Type B pancreatic cell (in vitro differentiated cells): ENCODE results near the gene OSTF1. TPM values are rescaled to one million over a fixed set of nuclear protein-coding genes. Genes with fewer than 3 reads are reported as not detected.

Experiments used
- DNase-seq: peaks from one replicate; pipeline ENCODE4 v3.0.0; 2021; ENCODE audit warnings: mixed read lengths; ENCODE audit not compliant: unreplicated experiment; ENCODE audit errors: extremely low spot score
- H3K27ac Mint-ChIP-seq: 2 replicates; pipeline ENCODE4 v1.8.0; 2021; ENCODE audit warnings: mild to moderate bottlenecking, mixed read lengths
- H3K27me3 Mint-ChIP-seq: 2 replicates; pipeline ENCODE4 v1.8.0; 2021; ENCODE audit warnings: mixed read lengths
- H3K36me3 Mint-ChIP-seq: 2 replicates; pipeline ENCODE4 v1.8.0; 2021; ENCODE audit warnings: mixed read lengths
- H3K4me1 Mint-ChIP-seq: one replicate; pipeline ENCODE4 v1.8.0; 2021; ENCODE audit warnings: mixed read lengths; ENCODE audit not compliant: unreplicated experiment
- H3K4me3 Mint-ChIP-seq: 2 replicates; pipeline ENCODE4 v1.8.0; 2021; ENCODE audit warnings: mild to moderate bottlenecking, mixed read lengths
- H3K9me3 Mint-ChIP-seq: 2 replicates; pipeline ENCODE4 v1.8.0; 2021; ENCODE audit warnings: mixed read lengths
- total RNA-seq: library from RNA; stranded (reverse); gene quantifications from 2 replicates; pipeline ENCODE4 v1.2.1, GENCODE V29; 2021; ENCODE audit warnings: low replicate concordance
- TF ChIP-seq, protein P1 (sequence below): fragments of 200-600 bp; sonication (generic); conservative IDR thresholded peaks from 2 replicates; pipeline ENCODE4 v1.5.0; 2021; ENCODE audit warnings: antibody characterized with exemption, mild to moderate bottlenecking

OSTF1 gene
- total RNA-seq, 1 donor from 2014 or later: 18.3 TPM

DNA sequence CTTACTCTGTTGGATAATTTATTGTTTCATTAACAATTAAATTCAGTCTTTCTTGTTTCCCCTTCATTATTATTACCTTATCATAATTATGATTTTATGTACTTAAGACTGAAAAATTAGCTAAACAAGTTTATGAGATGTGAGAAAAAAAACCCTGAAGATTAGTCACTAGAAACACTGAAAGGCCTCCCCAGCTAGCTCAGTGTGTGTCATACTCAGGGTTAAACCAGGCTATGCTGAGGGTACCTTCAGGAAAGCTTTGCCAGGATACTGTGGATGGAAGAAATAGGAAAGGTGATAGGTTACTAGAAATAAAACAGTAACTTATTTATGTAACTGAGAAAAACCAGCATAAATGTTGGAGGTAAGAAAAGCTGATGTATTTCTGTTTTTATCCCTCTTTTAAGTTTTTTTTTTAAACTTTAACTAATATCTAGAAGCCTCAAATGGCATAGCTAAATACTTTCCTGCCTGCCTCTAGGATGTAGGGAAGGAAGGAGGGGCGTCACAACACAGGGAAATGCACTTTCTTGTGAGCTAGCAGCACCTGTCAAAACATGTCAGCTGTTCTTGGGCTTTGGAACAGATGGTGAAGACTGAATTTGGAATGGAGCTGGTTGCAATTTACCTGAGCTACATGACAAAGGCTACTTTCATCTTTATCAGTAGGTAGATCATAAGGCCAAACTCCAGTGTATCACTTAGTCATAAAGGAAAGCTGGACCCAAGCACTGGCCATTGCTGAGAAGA is 24.6 kb upstream of the OSTF1 start:
- Mint-ChIP-seq H3K9me3 (no peaks in the 10 kb centered on the region), H3K4me1 (no peaks in the 10 kb centered on the region), H3K27ac (no peak overlapping the region), H3K27me3 (no peaks in the 10 kb centered on the region), H3K36me3 (no peaks in the 10 kb centered on the region), H3K4me3 (no peak overlapping the region)
- no peak for DNase-seq
- TF ChIP-seq, protein P1, sequence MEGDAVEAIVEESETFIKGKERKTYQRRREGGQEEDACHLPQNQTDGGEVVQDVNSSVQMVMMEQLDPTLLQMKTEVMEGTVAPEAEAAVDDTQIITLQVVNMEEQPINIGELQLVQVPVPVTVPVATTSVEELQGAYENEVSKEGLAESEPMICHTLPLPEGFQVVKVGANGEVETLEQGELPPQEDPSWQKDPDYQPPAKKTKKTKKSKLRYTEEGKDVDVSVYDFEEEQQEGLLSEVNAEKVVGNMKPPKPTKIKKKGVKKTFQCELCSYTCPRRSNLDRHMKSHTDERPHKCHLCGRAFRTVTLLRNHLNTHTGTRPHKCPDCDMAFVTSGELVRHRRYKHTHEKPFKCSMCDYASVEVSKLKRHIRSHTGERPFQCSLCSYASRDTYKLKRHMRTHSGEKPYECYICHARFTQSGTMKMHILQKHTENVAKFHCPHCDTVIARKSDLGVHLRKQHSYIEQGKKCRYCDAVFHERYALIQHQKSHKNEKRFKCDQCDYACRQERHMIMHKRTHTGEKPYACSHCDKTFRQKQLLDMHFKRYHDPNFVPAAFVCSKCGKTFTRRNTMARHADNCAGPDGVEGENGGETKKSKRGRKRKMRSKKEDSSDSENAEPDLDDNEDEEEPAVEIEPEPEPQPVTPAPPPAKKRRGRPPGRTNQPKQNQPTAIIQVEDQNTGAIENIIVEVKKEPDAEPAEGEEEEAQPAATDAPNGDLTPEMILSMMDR: no peak

DNA sequence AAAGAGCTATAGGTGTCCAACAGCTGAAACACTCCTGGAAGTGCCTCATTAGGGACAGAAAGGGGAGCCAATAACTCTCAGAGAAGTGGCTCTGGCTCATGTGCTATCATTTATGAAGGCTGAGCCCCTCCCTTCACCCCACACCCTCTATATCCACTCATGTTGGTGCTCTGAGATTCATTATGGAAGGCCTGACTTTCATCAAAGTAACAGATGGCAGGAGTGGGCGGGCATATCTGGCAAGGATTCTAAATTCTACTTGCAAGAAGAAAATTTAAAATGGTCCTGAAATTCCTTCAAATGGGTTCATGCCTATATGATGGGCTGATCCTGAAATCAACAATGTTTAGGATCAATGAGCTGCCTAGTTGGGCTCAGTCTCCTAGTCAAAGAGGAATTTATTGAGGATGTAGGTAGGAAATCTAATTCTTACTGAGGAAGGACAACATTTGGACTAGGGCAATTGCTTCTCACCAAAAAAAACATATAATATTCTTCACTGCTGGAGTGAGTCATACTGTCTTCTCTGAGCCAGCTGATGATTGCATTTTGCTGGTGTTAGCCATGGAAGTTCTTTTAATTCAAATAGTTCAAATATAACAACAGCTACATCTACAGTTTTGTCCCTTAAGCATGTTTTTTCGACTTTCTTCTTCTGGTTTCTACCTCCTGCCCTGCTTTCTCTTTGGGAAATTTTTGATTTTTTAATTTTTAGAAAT is 23.8 kb upstream of the OSTF1 start:
- TF ChIP-seq, protein P1: no peak
- H3K36me3 Mint-ChIP-seq: no peaks in the 10 kb centered on the region
- no peak overlapping the region for H3K27ac Mint-ChIP-seq
- H3K27me3 Mint-ChIP-seq: no peaks in the 10 kb centered on the region
- no peak overlapping the region for H3K4me3 Mint-ChIP-seq
- DNase-seq: no peak
- H3K9me3 Mint-ChIP-seq: no peaks in the 10 kb centered on the region
- H3K4me1 Mint-ChIP-seq: no peaks in the 10 kb centered on the region

DNA sequence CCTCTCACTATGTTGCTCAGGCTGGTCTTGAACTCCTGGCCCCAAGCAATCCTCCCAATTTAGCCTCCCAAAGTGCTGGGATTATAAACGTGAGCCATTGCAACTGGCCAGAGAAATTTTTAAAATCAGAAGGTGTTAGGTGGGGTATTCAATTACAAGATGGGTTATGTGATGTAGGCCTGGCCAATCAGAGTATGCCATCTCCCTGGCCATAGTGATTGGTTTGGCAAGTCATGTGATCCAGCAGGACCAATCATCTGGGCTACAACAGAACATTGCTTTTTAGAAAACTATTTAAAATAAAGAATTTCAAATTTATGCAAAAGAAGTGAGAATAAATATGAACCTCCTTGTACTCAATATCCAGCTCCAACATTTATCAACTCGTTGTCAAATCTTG is 22.8 kb upstream of the OSTF1 start:
- H3K4me3 Mint-ChIP-seq: no peak overlapping the region
- no peaks in the 10 kb centered on the region for H3K36me3 Mint-ChIP-seq
- H3K4me1 Mint-ChIP-seq: no peaks in the 10 kb centered on the region
- H3K27me3 Mint-ChIP-seq: no peaks in the 10 kb centered on the region
- no peak overlapping the region for H3K27ac Mint-ChIP-seq
- no peaks in the 10 kb centered on the region for H3K9me3 Mint-ChIP-seq
- TF ChIP-seq, protein P1: no peak
- DNase-seq: no peak

DNA sequence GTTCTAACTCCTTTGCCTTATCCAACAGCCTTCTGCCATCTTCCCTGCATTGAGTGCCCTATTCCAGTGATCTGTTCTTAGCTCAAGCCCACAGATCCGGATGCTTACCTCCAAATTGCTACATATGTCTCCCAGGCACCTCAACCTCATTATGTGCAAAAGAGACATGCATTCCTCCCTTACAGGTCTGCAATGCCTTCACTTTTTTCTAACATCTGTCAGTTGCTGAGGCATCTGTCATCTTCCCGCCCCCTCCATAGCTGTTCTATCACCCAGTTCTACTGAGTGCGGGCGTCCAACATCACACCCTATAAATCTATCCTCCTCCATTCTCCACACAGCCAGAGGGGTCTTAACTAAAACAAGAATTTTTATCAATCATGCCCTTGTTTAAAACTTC is 20.4 kb upstream of the OSTF1 start:
- no peaks in the 10 kb centered on the region for H3K9me3 Mint-ChIP-seq
- TF ChIP-seq, protein P1: no peak
- no peaks in the 10 kb centered on the region for H3K4me1 Mint-ChIP-seq
- H3K27me3 Mint-ChIP-seq: no peaks in the 10 kb centered on the region
- no peaks in the 10 kb centered on the region for H3K36me3 Mint-ChIP-seq
- no peak for DNase-seq
- H3K27ac Mint-ChIP-seq: no peak overlapping the region
- no peak overlapping the region for H3K4me3 Mint-ChIP-seq

DNA sequence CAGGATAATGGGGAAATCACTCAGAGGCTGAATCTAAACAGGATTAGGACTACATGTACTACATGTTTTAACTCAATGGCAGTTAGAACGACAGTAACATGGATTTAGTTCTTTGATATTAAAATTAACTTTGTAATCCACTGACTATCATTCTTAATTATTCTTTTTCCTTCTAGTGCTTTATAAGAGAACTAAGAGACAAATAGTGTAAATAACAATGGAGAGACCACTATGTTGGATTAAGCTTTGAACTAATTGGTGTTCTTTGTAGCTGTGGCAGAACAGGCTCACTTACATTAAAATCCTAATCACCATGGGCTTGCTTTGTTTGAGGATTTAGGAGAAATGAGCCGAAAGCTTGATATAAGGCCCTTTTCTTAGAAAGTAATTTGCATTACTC is 19.1 kb upstream of the OSTF1 start:
- no peak overlapping the region for H3K4me3 Mint-ChIP-seq
- no peaks in the 10 kb centered on the region for H3K9me3 Mint-ChIP-seq
- H3K27me3 Mint-ChIP-seq: no peaks in the 10 kb centered on the region
- no peaks in the 10 kb centered on the region for H3K36me3 Mint-ChIP-seq
- TF ChIP-seq, protein P1: no peak
- no peaks in the 10 kb centered on the region for H3K4me1 Mint-ChIP-seq
- no peak for DNase-seq
- H3K27ac Mint-ChIP-seq: no peak overlapping the region
